GM12801 (cell line): ENCODE measurements around the gene ADPGK.

Experiments
- CTCF ChIP-seq: IDR thresholded peaks from one replicate; pipeline ENCODE4 v1.5.1; 2011; ENCODE audit warnings: control low read depth; ENCODE audit not compliant: insufficient read length; ENCODE audit errors: extremely low read depth

The ADPGK gene

GRCh38 chr15:72786242-72786641 lies 2.7 kb upstream of the ADPGK start:
- TF ChIP-seq CTCF = no peak

- no peak for TF ChIP-seq CTCF
Observed at GRCh38 chr15:72785841-72786240, 2.3 kb upstream of the ADPGK start.

GRCh38 chr15:72785432-72785831 lies 1.9 kb upstream of the ADPGK start:
- TF ChIP-seq CTCF = no peak

- TF ChIP-seq CTCF = no peak
Observed at GRCh38 chr15:72784456-72784876, 908 bp upstream of the ADPGK start.

GRCh38 chr15:72783004-72783639 lies 436 bp downstream of the ADPGK start:
- TF ChIP-seq CTCF = no peak

GRCh38 chr15:72782274-72783003 lies 1.1 kb downstream of the ADPGK start:
- TF ChIP-seq CTCF = no peak

- no peak for TF ChIP-seq CTCF
Observed at GRCh38 chr15:72781631-72782030, 1.9 kb downstream of the ADPGK start.
